HepG2 (cell line): Measurements from ENCODE around the gene MPV17L2. TPM values are rescaled to one million over a fixed set of nuclear protein-coding genes. Genes with fewer than 3 reads are reported as not detected.
A peak's percentile ranks its signal among the peaks of the same experiment; 100 is the strongest.

Experiments used
- AHDC1 ChIP-seq: sonication (generic); formaldehyde crosslinking; IDR thresholded peaks from 2 replicates; pipeline ENCODE4 v1.5.1; 2020; ENCODE audit warnings: mild to moderate bottlenecking, missing genetic modification reagents, borderline replicate concordance
- ARNT ChIP-seq: fragments of 450-650 bp; IDR thresholded peaks from 2 replicates; pipeline ENCODE4 v1.6.1; 2017
- CREBL2 ChIP-seq: sonication (generic); formaldehyde crosslinking; IDR thresholded peaks from 2 replicates; pipeline ENCODE4 v1.8.1; 2023; ENCODE audit warnings: missing genetic modification reagents, mild to moderate bottlenecking, borderline replicate concordance
- NRL ChIP-seq: sonication (generic); formaldehyde crosslinking; IDR thresholded peaks from 2 replicates; pipeline ENCODE4 v1.5.0; 2020; ENCODE audit warnings: missing genetic modification reagents, mild to moderate bottlenecking, moderate library complexity, borderline replicate concordance
- POLR2AphosphoS2 ChIP-seq: IDR thresholded peaks from 2 replicates; pipeline ENCODE4 v1.6.1; 2011; ENCODE audit warnings: low read depth, low read length, improper control_type of control experiment
- RFX3 ChIP-seq: IDR thresholded peaks from 2 replicates; pipeline ENCODE4 v1.6.1; 2016; ENCODE audit warnings: missing biosample characterization, missing genetic modification reagents
- SP5 ChIP-seq: IDR thresholded peaks from 2 replicates; pipeline ENCODE4 v1.6.1; 2016; ENCODE audit warnings: low read depth, borderline replicate concordance
- SUZ12 ChIP-seq: fragments of 150-350 bp; IDR thresholded peaks from 2 replicates; pipeline ENCODE4 v1.6.1; 2014; ENCODE audit warnings: low read depth, low read length
- TOPORS ChIP-seq: sonication (generic); formaldehyde crosslinking; IDR thresholded peaks from 2 replicates; pipeline ENCODE4 v1.8.0; 2023; ENCODE audit warnings: mild to moderate bottlenecking, missing genetic modification reagents
- YEATS4 ChIP-seq: sonication (generic); formaldehyde crosslinking; IDR thresholded peaks from 2 replicates; pipeline ENCODE4 v1.4.0; 2020; ENCODE audit warnings: missing genetic modification reagents, borderline replicate concordance
- ZBTB38 ChIP-seq: sonication (generic); formaldehyde crosslinking; IDR thresholded peaks from 2 replicates; pipeline ENCODE4 v1.5.1; 2020; ENCODE audit warnings: mild to moderate bottlenecking, missing genetic modification reagents
- ZMAT5 ChIP-seq: sonication (generic); formaldehyde crosslinking; IDR thresholded peaks from 2 replicates; pipeline ENCODE4 v1.5.0; 2020; ENCODE audit warnings: mild to moderate bottlenecking, low read depth, missing genetic modification reagents, borderline replicate concordance
- ZNF317 ChIP-seq: sonication (generic); formaldehyde crosslinking; IDR thresholded peaks from 2 replicates; pipeline ENCODE4 v1.5.0; 2020; ENCODE audit warnings: mild to moderate bottlenecking, missing genetic modification reagents
- ZNF451 ChIP-seq: sonication (generic); formaldehyde crosslinking; IDR thresholded peaks from 2 replicates; pipeline ENCODE4 v1.5.0; 2020; ENCODE audit warnings: mild to moderate bottlenecking, missing genetic modification reagents
- ZNF709 ChIP-seq: sonication (generic); formaldehyde crosslinking; IDR thresholded peaks from 2 replicates; pipeline ENCODE4 v1.5.0; 2020; ENCODE audit warnings: mild to moderate bottlenecking, missing genetic modification reagents
- ZNF83 ChIP-seq: sonication (generic); formaldehyde crosslinking; IDR thresholded peaks from 2 replicates; pipeline ENCODE4 v1.4.0; 2020; ENCODE audit warnings: missing genetic modification reagents, mild to moderate bottlenecking, borderline replicate concordance
- ZSCAN20 ChIP-seq: sonication (generic); formaldehyde crosslinking; IDR thresholded peaks from 2 replicates; pipeline ENCODE4 v1.4.0; 2020; ENCODE audit warnings: missing genetic modification reagents, mild to moderate bottlenecking, borderline replicate concordance
- ZSCAN30 ChIP-seq: sonication (generic); formaldehyde crosslinking; IDR thresholded peaks from 2 replicates; pipeline ENCODE4 v1.5.0; 2020; ENCODE audit warnings: mild to moderate bottlenecking, missing genetic modification reagents
- polyA plus RNA-seq, 8 experiments: library from polyadenylated mRNA; depleted of rRNA in 3 of 8; stranded (reverse) in 7 of 8; unstranded in 1 of 8; fragments of >200 nt; fragmentation: Illumina TruSeq in 4 of 8; extraction: Trizol in 4 of 8; gene quantifications; 2 replicates each; pipeline versions ENCODE4 v1.2.1 to v1.2.3, GENCODE V29; 2011 to 2016; ENCODE audit warnings: low read depth in 4 of 8, missing spikeins in 1 of 8, mixed read lengths in 1 of 8; ENCODE audit not compliant: insufficient read depth in 1 of 8
- total RNA-seq, 5 experiments: library from RNA; depleted of rRNA; stranded (reverse); fragments of >200 nt; fragmentation: Illumina TruSeq; extraction: Trizol; gene quantifications; 2 replicates each; pipeline ENCODE4 v1.2.3, GENCODE V29; 2016; ENCODE audit warnings: low read depth in 1 of 5
- TF ChIP-seq, protein P1 (sequence below): sonication (generic); formaldehyde crosslinking; IDR thresholded peaks from 2 replicates; pipeline ENCODE4 v1.9.0; 2021; ENCODE audit warnings: mild to moderate bottlenecking, missing genetic modification reagents

MPV17L2 gene
- total and polyA plus RNA-seq, 2 of the 13 experiments (the other 11 are each of a cell fraction or from before 2014, with no cell fraction given): 13.6 to 16.7 TPM

GRCh38 chr19:18203863-18204393 lies 10.9 kb downstream of the MPV17L2 start, which contains the start of gene RAB3A (continued):
- TF ChIP-seq ZMAT5 (CRISPR knock-in tag) (no peak), NRL (CRISPR knock-in tag) (peak; percentile 73; the same call in 1 of the 2 replicates), CREBL2 (CRISPR knock-in tag) (no peak), RFX3 (CRISPR knock-in tag) (no peak), ZNF451 (CRISPR knock-in tag) (no peak), POLR2AphosphoS2 (no peak), ZNF709 (CRISPR knock-in tag) (no peak), SP5 (peak; percentile 64; the same call in 1 of the 2 replicates), ZSCAN20 (CRISPR knock-in tag) (no peak), YEATS4 (CRISPR knock-in tag) (no peak), AHDC1 (CRISPR knock-in tag) (peak; percentile 37; the same call in 1 of the 2 replicates), ZBTB38 (CRISPR knock-in tag) (no peak), SUZ12 (no peak), TOPORS (CRISPR knock-in tag) (no peak), ZNF83 (CRISPR knock-in tag) (no peak), ZSCAN30 (CRISPR knock-in tag) (no peak), ARNT (no peak), ZNF317 (CRISPR knock-in tag) (peak; percentile 61; the same call in 1 of the 2 replicates)
- TF ChIP-seq, protein P1, sequence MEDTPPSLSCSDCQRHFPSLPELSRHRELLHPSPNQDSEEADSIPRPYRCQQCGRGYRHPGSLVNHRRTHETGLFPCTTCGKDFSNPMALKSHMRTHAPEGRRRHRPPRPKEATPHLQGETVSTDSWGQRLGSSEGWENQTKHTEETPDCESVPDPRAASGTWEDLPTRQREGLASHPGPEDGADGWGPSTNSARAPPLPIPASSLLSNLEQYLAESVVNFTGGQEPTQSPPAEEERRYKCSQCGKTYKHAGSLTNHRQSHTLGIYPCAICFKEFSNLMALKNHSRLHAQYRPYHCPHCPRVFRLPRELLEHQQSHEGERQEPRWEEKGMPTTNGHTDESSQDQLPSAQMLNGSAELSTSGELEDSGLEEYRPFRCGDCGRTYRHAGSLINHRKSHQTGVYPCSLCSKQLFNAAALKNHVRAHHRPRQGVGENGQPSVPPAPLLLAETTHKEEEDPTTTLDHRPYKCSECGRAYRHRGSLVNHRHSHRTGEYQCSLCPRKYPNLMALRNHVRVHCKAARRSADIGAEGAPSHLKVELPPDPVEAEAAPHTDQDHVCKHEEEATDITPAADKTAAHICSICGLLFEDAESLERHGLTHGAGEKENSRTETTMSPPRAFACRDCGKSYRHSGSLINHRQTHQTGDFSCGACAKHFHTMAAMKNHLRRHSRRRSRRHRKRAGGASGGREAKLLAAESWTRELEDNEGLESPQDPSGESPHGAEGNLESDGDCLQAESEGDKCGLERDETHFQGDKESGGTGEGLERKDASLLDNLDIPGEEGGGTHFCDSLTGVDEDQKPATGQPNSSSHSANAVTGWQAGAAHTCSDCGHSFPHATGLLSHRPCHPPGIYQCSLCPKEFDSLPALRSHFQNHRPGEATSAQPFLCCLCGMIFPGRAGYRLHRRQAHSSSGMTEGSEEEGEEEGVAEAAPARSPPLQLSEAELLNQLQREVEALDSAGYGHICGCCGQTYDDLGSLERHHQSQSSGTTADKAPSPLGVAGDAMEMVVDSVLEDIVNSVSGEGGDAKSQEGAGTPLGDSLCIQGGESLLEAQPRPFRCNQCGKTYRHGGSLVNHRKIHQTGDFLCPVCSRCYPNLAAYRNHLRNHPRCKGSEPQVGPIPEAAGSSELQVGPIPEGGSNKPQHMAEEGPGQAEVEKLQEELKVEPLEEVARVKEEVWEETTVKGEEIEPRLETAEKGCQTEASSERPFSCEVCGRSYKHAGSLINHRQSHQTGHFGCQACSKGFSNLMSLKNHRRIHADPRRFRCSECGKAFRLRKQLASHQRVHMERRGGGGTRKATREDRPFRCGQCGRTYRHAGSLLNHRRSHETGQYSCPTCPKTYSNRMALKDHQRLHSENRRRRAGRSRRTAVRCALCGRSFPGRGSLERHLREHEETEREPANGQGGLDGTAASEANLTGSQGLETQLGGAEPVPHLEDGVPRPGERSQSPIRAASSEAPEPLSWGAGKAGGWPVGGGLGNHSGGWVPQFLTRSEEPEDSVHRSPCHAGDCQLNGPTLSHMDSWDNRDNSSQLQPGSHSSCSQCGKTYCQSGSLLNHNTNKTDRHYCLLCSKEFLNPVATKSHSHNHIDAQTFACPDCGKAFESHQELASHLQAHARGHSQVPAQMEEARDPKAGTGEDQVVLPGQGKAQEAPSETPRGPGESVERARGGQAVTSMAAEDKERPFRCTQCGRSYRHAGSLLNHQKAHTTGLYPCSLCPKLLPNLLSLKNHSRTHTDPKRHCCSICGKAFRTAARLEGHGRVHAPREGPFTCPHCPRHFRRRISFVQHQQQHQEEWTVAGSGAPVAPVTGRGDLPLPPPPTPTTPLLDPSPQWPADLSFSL (CRISPR knock-in tag): no peak
